ENCODE measurements around the gene RAB3GAP1.

- no peak for TF ChIP-seq CTCF (conservative IDR thresholded peaks at IDR 0.05)
- TF ChIP-seq EZH2 (IDR thresholded peaks at IDR 0.05; ENCODE audit: low read depth), result no peak
Observed at GRCh38 chr2:135074216-135074615, 22.1 kb downstream of the RAB3GAP1 start.
